ENCODE measurements around the gene CNTN5.

CNTN5 gene

DNA sequence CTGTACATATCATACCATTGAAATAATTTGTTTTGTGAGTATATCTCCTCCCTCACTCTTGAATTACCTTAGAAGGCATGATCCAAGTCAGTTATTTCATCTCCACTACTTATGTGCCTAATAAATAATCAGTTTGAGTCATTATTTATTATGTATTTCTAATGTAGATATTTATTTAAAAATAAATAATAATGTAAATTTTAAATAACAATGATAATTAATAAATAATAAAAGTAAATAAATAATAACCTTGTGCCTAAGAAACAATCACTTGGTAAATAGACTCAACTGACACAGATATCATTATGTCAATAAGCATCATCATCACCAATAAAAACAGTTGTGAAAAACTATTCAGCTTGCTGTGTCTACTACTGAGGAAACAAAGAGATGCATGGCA lies 213.8 kb downstream of the CNTN5 start:
- H3K4me3 ChIP-seq (ENCODE audit: low read length) = no peak overlapping the region
- no peak for DNase-seq (ENCODE audit: low read depth)
- TF ChIP-seq, protein P1, sequence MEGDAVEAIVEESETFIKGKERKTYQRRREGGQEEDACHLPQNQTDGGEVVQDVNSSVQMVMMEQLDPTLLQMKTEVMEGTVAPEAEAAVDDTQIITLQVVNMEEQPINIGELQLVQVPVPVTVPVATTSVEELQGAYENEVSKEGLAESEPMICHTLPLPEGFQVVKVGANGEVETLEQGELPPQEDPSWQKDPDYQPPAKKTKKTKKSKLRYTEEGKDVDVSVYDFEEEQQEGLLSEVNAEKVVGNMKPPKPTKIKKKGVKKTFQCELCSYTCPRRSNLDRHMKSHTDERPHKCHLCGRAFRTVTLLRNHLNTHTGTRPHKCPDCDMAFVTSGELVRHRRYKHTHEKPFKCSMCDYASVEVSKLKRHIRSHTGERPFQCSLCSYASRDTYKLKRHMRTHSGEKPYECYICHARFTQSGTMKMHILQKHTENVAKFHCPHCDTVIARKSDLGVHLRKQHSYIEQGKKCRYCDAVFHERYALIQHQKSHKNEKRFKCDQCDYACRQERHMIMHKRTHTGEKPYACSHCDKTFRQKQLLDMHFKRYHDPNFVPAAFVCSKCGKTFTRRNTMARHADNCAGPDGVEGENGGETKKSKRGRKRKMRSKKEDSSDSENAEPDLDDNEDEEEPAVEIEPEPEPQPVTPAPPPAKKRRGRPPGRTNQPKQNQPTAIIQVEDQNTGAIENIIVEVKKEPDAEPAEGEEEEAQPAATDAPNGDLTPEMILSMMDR (conservative IDR thresholded peaks at IDR 0.05; ENCODE audit: low read length) = no peak

- TF ChIP-seq, protein P1 (conservative IDR thresholded peaks at IDR 0.05; ENCODE audit: low read length) = no peak
These were observed 217.7 kb downstream of the CNTN5 start for GRCh38 chr11:99238401-99238800.

GRCh38 chr11:99240192-99241030 lies 219.7 kb downstream of the CNTN5 start:
- TF ChIP-seq, protein P1 (conservative IDR thresholded peaks at IDR 0.05; ENCODE audit: low read length) = no peak
- DNase-seq (ENCODE audit: low read depth) = no peak
- H3K4me3 ChIP-seq (ENCODE audit: low read length) = no peak overlapping the region

More at GRCh38 chr11:99238401-99238800, 217.7 kb downstream of the CNTN5 start:
- no peak overlapping the region for H3K4me3 ChIP-seq (ENCODE audit: low read length)
- no peak for DNase-seq (ENCODE audit: low read depth)

DNA sequence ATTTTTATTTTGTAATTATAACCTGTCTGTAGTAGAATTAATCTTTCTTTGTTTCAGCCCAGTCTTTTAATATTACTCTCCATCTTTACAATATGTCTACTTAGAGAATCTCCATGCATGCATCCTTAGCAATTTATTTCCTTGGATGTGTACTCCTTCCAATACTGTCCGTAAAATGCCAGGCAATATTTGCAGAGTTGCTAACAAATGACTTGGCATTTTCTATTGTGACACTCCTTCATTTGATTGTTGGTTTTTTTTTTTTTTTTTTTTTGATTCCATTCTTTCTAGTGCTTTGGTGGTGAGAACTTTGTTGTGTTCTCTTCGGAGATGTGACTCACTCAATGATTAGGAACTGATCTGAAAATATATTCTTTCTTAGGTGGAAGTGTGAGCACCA lies 220.3 kb downstream of the CNTN5 start:
- TF ChIP-seq, protein P1 (conservative IDR thresholded peaks at IDR 0.05; ENCODE audit: low read length) = no peak
- no peak for DNase-seq (ENCODE audit: low read depth)
- no peak overlapping the region for H3K4me3 ChIP-seq (ENCODE audit: low read length)

DNA sequence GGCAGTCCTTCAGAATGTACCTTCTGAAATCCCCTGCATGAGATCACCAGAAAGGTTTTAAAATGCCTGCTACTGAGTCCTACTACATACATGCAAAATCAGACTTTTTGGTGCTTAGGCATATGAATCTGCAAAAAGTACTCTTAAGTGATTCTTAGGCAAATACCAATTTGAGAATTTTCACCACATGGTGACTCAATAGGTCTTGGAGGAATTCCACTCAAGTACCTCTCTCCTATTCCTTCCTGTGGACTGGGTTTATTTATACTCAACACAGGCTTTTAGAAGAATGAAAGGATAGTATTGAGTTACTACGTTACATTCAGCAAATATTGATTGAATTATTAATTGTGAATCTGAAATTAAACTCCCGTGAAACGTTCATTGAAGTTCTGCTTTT lies 223.9 kb downstream of the CNTN5 start:
- no peak for DNase-seq (ENCODE audit: low read depth)
- TF ChIP-seq, protein P1 (conservative IDR thresholded peaks at IDR 0.05; ENCODE audit: low read length) = no peak
- no peak overlapping the region for H3K4me3 ChIP-seq (ENCODE audit: low read length)

- TF ChIP-seq, protein P1 (conservative IDR thresholded peaks at IDR 0.05; ENCODE audit: low read length) = no peak
- no peak for DNase-seq (ENCODE audit: low read depth)
- H3K4me3 ChIP-seq (ENCODE audit: low read length) = no peak overlapping the region
These were observed 225.4 kb downstream of the CNTN5 start for GRCh38 chr11:99246199-99246598.

DNA sequence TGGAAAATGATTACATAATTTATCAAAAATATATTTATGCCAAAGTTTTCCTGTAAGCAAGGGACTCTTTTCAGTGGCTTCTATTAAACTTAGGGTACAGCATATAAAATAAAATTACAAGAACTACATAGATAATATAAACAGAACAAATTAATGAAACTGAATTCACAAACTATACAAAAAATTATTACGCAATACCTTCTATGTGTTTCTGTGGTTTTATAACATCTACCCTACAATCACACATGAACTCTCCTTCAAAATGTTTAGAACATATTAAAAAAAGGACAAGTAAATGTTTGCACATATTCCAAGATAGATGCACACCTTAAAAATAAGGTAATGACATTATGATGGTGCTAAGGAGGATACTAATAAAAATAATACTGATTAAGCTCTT lies 235.9 kb downstream of the CNTN5 start:
- H3K4me3 ChIP-seq (ENCODE audit: low read length) = no peak overlapping the region
- DNase-seq (ENCODE audit: low read depth) = no peak
- TF ChIP-seq, protein P1 (conservative IDR thresholded peaks at IDR 0.05; ENCODE audit: low read length) = no peak

Measured in AG10803 (cell line).